GM19324 (cell line): ENCODE measurements around the gene CTSF.
"Not testable (repeated sequence)": the region's sequence is repeated elsewhere in the genome, so short reads cannot be mapped to it uniquely, and the experiment has no call there.

Experiments
- ATAC-seq: cut with Tn5 transposase; IDR thresholded peaks from one replicate; pipeline ENCODE4 v1.9.1; 2021; ENCODE audit warnings: mild to moderate bottlenecking, moderate library complexity; ENCODE audit not compliant: unreplicated experiment, low FRiP score

The CTSF gene

GRCh38 chr11:66589996-66590675 lies 21.7 kb upstream of the CTSF start:
- no peak for ATAC-seq

- ATAC-seq: not testable (repeated sequence)
Observed at GRCh38 chr11:66589315-66589714, 20.9 kb upstream of the CTSF start.

GRCh38 chr11:66586136-66586535 lies 17.7 kb upstream of the CTSF start:
- ATAC-seq: no peak

GRCh38 chr11:66585447-66585846 lies 17.0 kb upstream of the CTSF start:
- not testable (repeated sequence) for ATAC-seq

GRCh38 chr11:66582565-66583147 lies 14.2 kb upstream of the CTSF start:
- ATAC-seq: not testable (repeated sequence)

GRCh38 chr11:66581261-66581660 lies 12.9 kb upstream of the CTSF start:
- no peak for ATAC-seq

GRCh38 chr11:66580803-66581202 lies 12.4 kb upstream of the CTSF start:
- ATAC-seq: no peak

GRCh38 chr11:66579017-66579606 lies 10.7 kb upstream of the CTSF start:
- ATAC-seq: no peak

GRCh38 chr11:66570850-66571180 lies 2.4 kb upstream of the CTSF start:
- ATAC-seq: no peak

- no peak for ATAC-seq
Observed at GRCh38 chr11:66570079-66570849, 1.9 kb upstream of the CTSF start.

- no peak for ATAC-seq
Observed at GRCh38 chr11:66569076-66569475, 670 bp upstream of the CTSF start.

GRCh38 chr11:66567787-66568123 lies 651 bp downstream of the CTSF start:
- no peak for ATAC-seq

- no peak for ATAC-seq
Observed at GRCh38 chr11:66566221-66566620, 2.2 kb downstream of the CTSF start.

GRCh38 chr11:66564984-66565383 lies 3.4 kb downstream of the CTSF start:
- no peak for ATAC-seq

- no peak for ATAC-seq
Observed at GRCh38 chr11:66564538-66564937, 3.9 kb downstream of the CTSF start.

- no peak for ATAC-seq
Observed at GRCh38 chr11:66563832-66564231, 4.6 kb downstream of the CTSF start.

- no peak for ATAC-seq
Observed at GRCh38 chr11:66562907-66563583, 5.4 kb downstream of the CTSF start.

GRCh38 chr11:66562275-66562674 lies 6.1 kb downstream of the CTSF start:
- ATAC-seq: no peak

- no peak for ATAC-seq
Observed at GRCh38 chr11:66561975-66562248, 6.5 kb downstream of the CTSF start.

- ATAC-seq: no peak
Observed at GRCh38 chr11:66561178-66561974, 7.0 kb downstream of the CTSF start.
